Activated CD4-positive, alpha-beta T cell treated with anti-CD3 and anti-CD28 coated beads, Interleukin-10, Interleukin-2, amounts not matched to agents 100 ng/mL and 50 ng/mL, durations not matched to agents 16 hours and 8 hours (primary cell): Measurements from ENCODE around the gene DNAJA4.
A peak's percentile ranks its signal among the peaks of the same experiment; 100 is the strongest.

Source experiments
- DNase-seq: peaks from one replicate; pipeline ENCODE4 v3.0.0-alpha.2; 2020

The DNAJA4 gene

GRCh38 chr15:78284758-78285157, 20.4 kb downstream of the DNAJA4 start:
- no peak for DNase-seq

- no peak for DNase-seq
These were observed 25.9 kb downstream of the DNAJA4 start for GRCh38 chr15:78290222-78290621.

GRCh38 chr15:78291052-78291451, 26.7 kb downstream of the DNAJA4 start:
- DNase-seq = no peak

GRCh38 chr15:78291698-78292097, 27.3 kb downstream of the DNAJA4 start:
- no peak for DNase-seq

- no peak for DNase-seq
These were observed 27.9 kb downstream of the DNAJA4 start for GRCh38 chr15:78292219-78292618.

GRCh38 chr15:78299101-78299930, 35.0 kb downstream of the DNAJA4 start, which contains the start of gene SKIC8:
SKIC8 (minus strand) TSS chr15:78299609; CDS start chr15:78295686, 3,923 bp downstream.
- peak; percentile 96 for DNase-seq

GRCh38 chr15:78301326-78301725, 37.0 kb downstream of the DNAJA4 start:
- peak; percentile 38 for DNase-seq

GRCh38 chr15:78301828-78302227, 37.5 kb downstream of the DNAJA4 start:
- DNase-seq = no peak

- peak; percentile 56 for DNase-seq
These were observed 38.4 kb downstream of the DNAJA4 start for GRCh38 chr15:78302579-78303312.

GRCh38 chr15:78304216-78305066, 40.1 kb downstream of the DNAJA4 start:
- DNase-seq = no peak

GRCh38 chr15:78306176-78306774, 41.9 kb downstream of the DNAJA4 start:
- no peak for DNase-seq

- DNase-seq = no peak
These were observed 43.6 kb downstream of the DNAJA4 start for GRCh38 chr15:78307976-78308375.

- peak; percentile 73 for DNase-seq
These were observed 44.2 kb downstream of the DNAJA4 start for GRCh38 chr15:78308422-78309032.

- DNase-seq = no peak
These were observed 46.9 kb downstream of the DNAJA4 start for GRCh38 chr15:78311292-78311691.

- DNase-seq = no peak
These were observed 48.2 kb downstream of the DNAJA4 start for GRCh38 chr15:78312536-78312935.

- no peak for DNase-seq
These were observed 48.6 kb downstream of the DNAJA4 start for GRCh38 chr15:78312957-78313356.

- DNase-seq = no peak
These were observed 49.0 kb downstream of the DNAJA4 start for GRCh38 chr15:78313383-78313782.

GRCh38 chr15:78314181-78314581, 49.8 kb downstream of the DNAJA4 start:
- DNase-seq = no peak

GRCh38 chr15:78315686-78316282, 51.4 kb downstream of the DNAJA4 start:
- DNase-seq = no peak

- no peak for DNase-seq
These were observed 52.1 kb downstream of the DNAJA4 start for GRCh38 chr15:78316283-78317083.
